ENCODE results near the gene SPTY2D1. TPM values are rescaled to one million over a fixed set of nuclear protein-coding genes. Genes with fewer than 3 reads are reported as not detected.

Gene SPTY2D1
- total RNA-seq, 1 experiment from 2014 or later: 15.6 TPM

DNA sequence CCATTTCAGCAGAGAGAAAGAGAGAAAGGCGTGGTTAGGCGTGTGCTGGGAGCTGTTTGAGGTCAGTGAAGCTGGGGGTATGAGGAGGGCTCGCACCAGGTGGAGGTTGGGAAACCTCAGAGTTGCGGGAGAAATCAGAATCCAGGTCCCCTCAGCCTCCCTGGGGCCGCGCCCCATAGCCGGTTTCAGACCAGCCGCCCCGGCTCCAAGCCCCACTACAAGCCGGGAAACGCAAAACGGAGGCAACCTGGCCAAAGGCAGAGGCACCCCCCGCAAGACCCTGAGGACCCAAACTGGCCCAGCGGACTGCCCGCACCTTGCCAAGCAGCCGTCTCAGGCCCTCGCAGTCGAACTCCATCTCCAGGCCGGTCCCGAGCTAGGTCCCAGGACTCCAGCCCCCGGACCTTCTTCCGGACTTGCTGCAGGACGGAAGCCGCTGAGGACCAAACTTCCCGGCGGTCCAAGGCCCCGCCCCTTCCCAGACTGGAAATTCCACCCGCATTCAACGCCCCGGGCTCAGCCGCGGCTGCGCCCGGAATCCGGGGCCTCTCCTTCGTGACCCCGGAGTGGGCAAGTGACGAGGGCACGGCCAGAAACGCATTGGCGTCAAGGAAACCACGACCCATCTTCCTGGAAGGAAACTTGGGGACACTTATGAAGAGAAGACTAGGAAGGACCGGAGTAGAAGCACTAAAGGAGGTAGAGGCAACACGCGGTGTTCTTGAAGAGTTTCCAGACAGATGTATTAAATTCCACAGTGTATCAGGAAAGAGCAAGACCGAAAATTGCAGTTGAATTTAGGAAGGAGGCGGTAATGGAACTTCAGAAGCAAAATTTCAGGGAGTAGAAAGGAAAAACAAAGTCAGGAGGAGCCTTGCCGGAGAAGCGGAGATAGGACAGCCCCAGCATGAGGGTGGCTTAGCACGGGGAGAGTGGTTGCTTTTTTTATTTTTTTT, 45.6 kb downstream of the SPTY2D1 start, which contains the start of gene UEVLD:
Gene UEVLD, minus strand, starts transcription at position 438 of the 956 bp plus-strand sequence. Its CDS starts 80 bp downstream, at position 358.
- Histone ChIP-seq H3K4me2 (ENCODE audit: low read length) (peak within 1 kb of the TSS; percentile 89), H3K9me2 (replicated peaks; ENCODE audit: low read length) (no peaks in the 10 kb centered on the region), H3F3A (ENCODE audit: low read length, unreplicated experiment) (no peaks in the 10 kb centered on the region), H3K9me3 (ENCODE audit: low read length) (no peaks in the 10 kb centered on the region), H3K4me1 (ENCODE audit: insufficient read depth, low read length) (peaks cover 19% of the 10 kb centered on the region), H4K20me1 (ENCODE audit: low read length) (no peaks in the 10 kb centered on the region), H3K36me3 (ENCODE audit: low read depth, low read length) (no peaks in the 10 kb centered on the region), H3K27ac (ENCODE audit: low read length) (peak within 1 kb of the TSS; percentile 41), H3K4me3 (ENCODE audit: low read length) (peak within 1 kb of the TSS; percentile 80), H2AFZ (ENCODE audit: low read length) (peak within 1 kb of the TSS; percentile 89), H3K9ac (ENCODE audit: low read length) (peak within 1 kb of the TSS; percentile 84), H3K79me2 (ENCODE audit: low read length) (peaks cover 69% of the 10 kb centered on the region), H3K27me3 (ENCODE audit: low read length) (no peaks in the 10 kb centered on the region)
- ChIA-PET POLR2A (ENCODE audit: unreplicated experiment) (interaction anchor here (0.5 to 1.1 kb wide), 4 partner anchors 9 to 267 kb away, joined by 4 to 9 read pairs (median 6); partner anchors contain the start of gene HPS5), CTCF (no interaction called here)
- TF ChIP-seq EZH2 (IDR thresholded peaks at IDR 0.05; ENCODE audit: low read length, unreplicated experiment): no peak
- ATAC-seq (peak; percentile 89), DNase-seq (peak; percentile 85)
- BruUV-seq (replicated peaks): no TSS peak
- intact Hi-C loops (cut with micrococcal nuclease): loop anchor here (1.0 kb wide), 1 partner anchor 46 kb away; the partner anchor contains the start of gene SPTY2D1

- ChIA-PET POLR2A (ENCODE audit: unreplicated experiment) (no interaction called here), CTCF (no interaction called here)
- Histone ChIP-seq H3K27ac (ENCODE audit: low read length) (peak overlapping the region; percentile 33), H4K20me1 (ENCODE audit: low read length) (no peaks in the 10 kb centered on the region), H3K4me1 (ENCODE audit: insufficient read depth, low read length) (peaks cover 18% of the 10 kb centered on the region; the same call in 1 of the 2 replicates), H3K79me2 (ENCODE audit: low read length) (peaks cover 13% of the 10 kb centered on the region), H3K36me3 (ENCODE audit: low read depth, low read length) (peaks cover 3% of the 10 kb centered on the region; the same call in 1 of the 2 replicates), H2AFZ (ENCODE audit: low read length) (no peak overlapping the region), H3K9ac (ENCODE audit: low read length) (no peak overlapping the region), H3K4me3 (ENCODE audit: low read length) (no peak overlapping the region), H3K9me2 (replicated peaks; ENCODE audit: low read length) (no peaks in the 10 kb centered on the region), H3F3A (ENCODE audit: low read length, unreplicated experiment) (peaks cover 5% of the 10 kb centered on the region), H3K9me3 (ENCODE audit: low read length) (no peaks in the 10 kb centered on the region), H3K4me2 (ENCODE audit: low read length) (0 out of 2 replicates have a peak overlapping the region, but pooled peaks have one; percentile 9), H3K27me3 (ENCODE audit: low read length) (no peaks in the 10 kb centered on the region)
- no TSS peak for BruUV-seq (replicated peaks)
- intact Hi-C loops (cut with micrococcal nuclease): no loop called here
- no peak for TF ChIP-seq EZH2 (IDR thresholded peaks at IDR 0.05; ENCODE audit: low read length, unreplicated experiment)
- no peak for TF ChIP-seq EZH2phosphoT487 (IDR thresholded peaks at IDR 0.05; ENCODE audit: borderline replicate concordance, low read length)
- TF ChIP-seq CTCF (conservative IDR thresholded peaks at IDR 0.05; ENCODE audit: low read depth, low read length): no peak
- DNase-seq: peak; percentile 49
- peak; percentile 70 for ATAC-seq
Observed at GRCh38 chr11:18581825-18582224, 52.3 kb downstream of the SPTY2D1 start.

DNA sequence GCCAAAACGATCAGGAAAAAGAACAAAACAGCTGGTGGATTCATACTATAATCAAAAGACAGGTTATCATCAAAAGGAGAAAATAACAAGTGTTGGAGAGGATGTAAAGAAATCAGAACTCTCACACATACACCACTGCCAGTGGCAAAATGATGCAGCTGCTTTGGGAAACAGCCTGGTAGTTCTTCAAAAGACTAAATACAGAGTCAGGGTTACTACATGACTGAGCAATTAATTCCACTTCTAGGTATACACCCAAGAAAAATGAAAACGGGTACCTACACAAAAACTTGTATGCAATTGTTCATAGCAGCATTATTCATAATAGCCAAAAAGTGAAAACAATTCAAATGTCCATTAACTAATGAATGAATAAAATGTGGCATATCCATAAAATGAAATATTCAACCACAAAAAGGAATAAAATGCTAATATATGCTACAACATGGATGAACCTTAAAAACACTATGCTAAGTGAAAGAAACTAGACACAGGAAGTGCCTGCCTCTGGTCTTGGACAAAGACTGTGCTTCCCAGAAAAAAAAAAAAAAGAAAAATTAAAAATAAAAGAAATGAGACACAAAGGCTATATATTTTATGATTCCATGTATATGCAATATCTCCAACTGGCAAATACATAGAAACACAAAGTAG, 53.9 kb downstream of the SPTY2D1 start:
- H3K4me2 ChIP-seq (ENCODE audit: low read length): no peak overlapping the region; the same call in 1 of the 2 replicates

More for the DNA sequence above, 53.9 kb downstream of the SPTY2D1 start:
- Histone ChIP-seq H3K9me2 (replicated peaks; ENCODE audit: low read length) (no peaks in the 10 kb centered on the region), H4K20me1 (ENCODE audit: low read length) (no peaks in the 10 kb centered on the region), H3K9ac (ENCODE audit: low read length) (no peak overlapping the region), H3K27me3 (ENCODE audit: low read length) (no peaks in the 10 kb centered on the region), H3K36me3 (ENCODE audit: low read depth, low read length) (peaks cover 3% of the 10 kb centered on the region; the same call in 1 of the 2 replicates), H3K4me1 (ENCODE audit: insufficient read depth, low read length) (peaks cover 22% of the 10 kb centered on the region; the same call in 1 of the 2 replicates), H3K4me3 (ENCODE audit: low read length) (no peak overlapping the region), H3F3A (ENCODE audit: low read length, unreplicated experiment) (peaks cover 5% of the 10 kb centered on the region), H3K27ac (ENCODE audit: low read length) (0 out of 2 replicates have a peak overlapping the region, but pooled peaks have one; percentile 76), H2AFZ (ENCODE audit: low read length) (no peak overlapping the region), H3K79me2 (ENCODE audit: low read length) (0 out of 2 replicates have a peak, but pooled peaks cover 6% of the 10 kb centered on the region), H3K9me3 (ENCODE audit: low read length) (no peaks in the 10 kb centered on the region)
- intact Hi-C loops (cut with micrococcal nuclease): no loop called here
- ATAC-seq: no peak
- no peak for DNase-seq
- ChIA-PET CTCF (no interaction called here), POLR2A (ENCODE audit: unreplicated experiment) (interaction anchor here (0.9 kb wide), 1 partner anchor 8 kb away, joined by 5 read pairs; the partner anchor contains the start of gene UEVLD)
- no peak for TF ChIP-seq EZH2phosphoT487 (IDR thresholded peaks at IDR 0.05; ENCODE audit: borderline replicate concordance, low read length)
- TF ChIP-seq CTCF (conservative IDR thresholded peaks at IDR 0.05; ENCODE audit: low read depth, low read length): no peak
- no peak for TF ChIP-seq EZH2 (IDR thresholded peaks at IDR 0.05; ENCODE audit: low read length, unreplicated experiment)
- BruUV-seq (replicated peaks): no TSS peak

Data from PC-3 (cell line).